ENCODE data around the gene LRGUK. TPM values are rescaled to one million over a fixed set of nuclear protein-coding genes. Genes with fewer than 3 reads are reported as not detected.
"Not testable (repeated sequence)": the region's sequence is repeated elsewhere in the genome, so short reads cannot be mapped to it uniquely, and the experiment has no call there.

LRGUK gene
- total and polyA plus RNA-seq, 2 donors (not counting 3 experiments of a cell fraction or from before 2014, with no cell fraction given): 0.10 to 0.11 TPM

DNA sequence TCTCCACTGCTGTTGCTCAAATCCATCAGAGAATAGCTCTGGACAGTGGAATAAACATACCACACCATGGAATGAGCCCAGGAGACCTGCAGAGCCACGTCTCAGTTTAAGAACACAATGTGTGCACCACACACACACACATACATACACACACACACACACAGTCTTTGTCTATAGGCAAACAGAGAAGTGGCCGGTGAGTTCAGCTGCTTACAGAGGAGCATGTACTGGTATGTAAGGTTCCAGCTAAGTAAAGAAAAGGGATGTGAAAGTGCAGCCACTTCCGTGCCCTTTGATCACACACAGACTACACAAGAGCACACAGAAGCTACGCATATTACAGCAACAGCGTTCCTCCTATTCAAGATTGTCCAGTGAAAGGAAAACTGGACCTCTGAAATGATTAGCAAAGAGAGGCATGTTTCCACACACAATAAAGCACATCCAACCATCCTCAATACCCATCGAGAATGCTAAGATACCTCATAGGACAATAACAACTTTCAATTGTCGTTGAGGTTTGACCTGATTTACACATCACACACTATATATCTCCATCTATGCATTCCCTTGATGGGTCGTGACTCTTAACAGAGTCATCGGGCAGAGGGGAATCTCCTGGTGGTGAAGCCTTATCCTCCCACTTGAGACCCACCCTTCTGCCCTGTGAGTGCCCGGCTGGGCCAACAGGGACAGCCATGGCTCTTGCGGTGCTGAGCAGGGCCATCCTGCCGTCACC lies 166.0 kb downstream of the LRGUK start:
- Histone ChIP-seq H4K20me1 (replicated peaks; ENCODE audit: control insufficient read depth, extremely low read depth, insufficient read depth, low read length) (no peaks in the 10 kb centered on the region), H3K4me3 (replicated peaks in 1 of 3; ENCODE audit: insufficient read depth in 1 of 3, low read depth in 1 of 3, low read length in 3 of 3) (no peak overlapping the region), H2AFZ (ENCODE audit: low read depth, low read length) (no peak overlapping the region), H3K9ac (replicated peaks; ENCODE audit: extremely low read depth, insufficient read depth, low read length) (no peak overlapping the region), H3K36me3 (ENCODE audit: control insufficient read depth in 2 of 2, extremely low read depth in 1 of 2, insufficient read depth in 2 of 2, low read length in 2 of 2) (peaks cover 3 to 9% of the 10 kb centered on the region in 2 experiments), H3K9me1 (replicated peaks; ENCODE audit: control insufficient read depth, extremely low read depth, insufficient read depth, low read length) (no peaks in the 10 kb centered on the region), H3K4me2 (ENCODE audit: insufficient read depth, low read length) (no peak overlapping the region), H3K27me3 (ENCODE audit: control insufficient read depth in 2 of 2, insufficient read depth in 2 of 2, low read length in 2 of 2) (no peaks in the 10 kb centered on the region), H3K27ac (ENCODE audit: insufficient read depth, low read depth, low read length) (no peak overlapping the region), H3K79me2 (ENCODE audit: control insufficient read depth, insufficient read depth, low read length) (no peaks in the 10 kb centered on the region), H3K9me3 (replicated peaks; ENCODE audit: control insufficient read depth, insufficient read depth, low read length) (no peaks in the 10 kb centered on the region), H3K4me1 (ENCODE audit: control insufficient read depth, extremely low read depth, insufficient read depth, low read length) (no peaks in the 10 kb centered on the region)
- DNase-seq (ENCODE audit: low read depth, low spot score): no peak
- no peak for TF ChIP-seq JUN (IDR thresholded peaks at IDR 0.05; ENCODE audit: borderline replicate concordance, insufficient read depth, insufficient read length, low read depth)
- no peak for TF ChIP-seq MYC (IDR thresholded peaks at IDR 0.05; ENCODE audit: low read depth, low read length)
- TF ChIP-seq, protein P1, sequence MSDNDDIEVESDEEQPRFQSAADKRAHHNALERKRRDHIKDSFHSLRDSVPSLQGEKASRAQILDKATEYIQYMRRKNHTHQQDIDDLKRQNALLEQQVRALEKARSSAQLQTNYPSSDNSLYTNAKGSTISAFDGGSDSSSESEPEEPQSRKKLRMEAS (IDR thresholded peaks at IDR 0.05; ENCODE audit: insufficient read depth, insufficient read length): no peak
- no peak for TF ChIP-seq GATA2 (IDR thresholded peaks at IDR 0.05; ENCODE audit: insufficient read depth, insufficient read length, low read depth, low read length)
- TF ChIP-seq EZH2 (IDR thresholded peaks at IDR 0.05; ENCODE audit: borderline replicate concordance, low read depth, low read length, severe bottlenecking): no peak
- TF ChIP-seq POLR2A (IDR thresholded peaks at IDR 0.05; ENCODE audit: low read depth, low read length): no peak
- TF ChIP-seq POLR2AphosphoS5 (IDR thresholded peaks at IDR 0.05; ENCODE audit: insufficient read depth, low read depth, low read length): no peak
- TF ChIP-seq, protein P2, sequence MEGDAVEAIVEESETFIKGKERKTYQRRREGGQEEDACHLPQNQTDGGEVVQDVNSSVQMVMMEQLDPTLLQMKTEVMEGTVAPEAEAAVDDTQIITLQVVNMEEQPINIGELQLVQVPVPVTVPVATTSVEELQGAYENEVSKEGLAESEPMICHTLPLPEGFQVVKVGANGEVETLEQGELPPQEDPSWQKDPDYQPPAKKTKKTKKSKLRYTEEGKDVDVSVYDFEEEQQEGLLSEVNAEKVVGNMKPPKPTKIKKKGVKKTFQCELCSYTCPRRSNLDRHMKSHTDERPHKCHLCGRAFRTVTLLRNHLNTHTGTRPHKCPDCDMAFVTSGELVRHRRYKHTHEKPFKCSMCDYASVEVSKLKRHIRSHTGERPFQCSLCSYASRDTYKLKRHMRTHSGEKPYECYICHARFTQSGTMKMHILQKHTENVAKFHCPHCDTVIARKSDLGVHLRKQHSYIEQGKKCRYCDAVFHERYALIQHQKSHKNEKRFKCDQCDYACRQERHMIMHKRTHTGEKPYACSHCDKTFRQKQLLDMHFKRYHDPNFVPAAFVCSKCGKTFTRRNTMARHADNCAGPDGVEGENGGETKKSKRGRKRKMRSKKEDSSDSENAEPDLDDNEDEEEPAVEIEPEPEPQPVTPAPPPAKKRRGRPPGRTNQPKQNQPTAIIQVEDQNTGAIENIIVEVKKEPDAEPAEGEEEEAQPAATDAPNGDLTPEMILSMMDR (IDR thresholded peaks at IDR 0.05; ENCODE audit: extremely low read depth in 1 of 2, insufficient read depth in 1 of 2, low read depth in 1 of 2, low read length in 2 of 2): no peak
- TF ChIP-seq FOS (IDR thresholded peaks at IDR 0.05; ENCODE audit: borderline replicate concordance, insufficient read depth, low read length): no peak
- CTCF ChIA-PET: interaction anchor here (1.4 kb wide), 1 partner anchor 13 kb away, joined by 4 read pairs; no protein-coding TSS in a partner anchor
- FAIRE-seq: no peak
- dilution Hi-C loops (cut with MboI; ENCODE audit: extremely low pct_ligation_motif_present, low sequenced_read_pairs): no loop called here
- POLR2A ChIA-PET: no interaction called here
- intact Hi-C loops (cut with micrococcal nuclease): no loop called here
- BruUV-seq (replicated peaks): no TSS peak

GRCh38 chr7:134295982-134296381 lies 168.8 kb downstream of the LRGUK start:
- BruUV-seq (replicated peaks); H3K36me3 ChIP-seq (ENCODE audit: control insufficient read depth in 2 of 2, extremely low read depth in 1 of 2, insufficient read depth in 2 of 2, low read length in 2 of 2); FAIRE-seq; H2AFZ ChIP-seq (ENCODE audit: low read depth, low read length); dilution Hi-C loops (cut with MboI; ENCODE audit: extremely low pct_ligation_motif_present, low sequenced_read_pairs); POLR2A ChIA-PET; H3K9ac ChIP-seq (replicated peaks; ENCODE audit: extremely low read depth, insufficient read depth, low read length); H3K4me1 ChIP-seq (ENCODE audit: control insufficient read depth, extremely low read depth, insufficient read depth, low read length); H3K27me3 ChIP-seq (ENCODE audit: control insufficient read depth in 2 of 2, insufficient read depth in 2 of 2, low read length in 2 of 2); H3K4me2 ChIP-seq (ENCODE audit: insufficient read depth, low read length); H3K9me1 ChIP-seq (replicated peaks; ENCODE audit: control insufficient read depth, extremely low read depth, insufficient read depth, low read length); H3K9me3 ChIP-seq (replicated peaks; ENCODE audit: control insufficient read depth, insufficient read depth, low read length); DNase-seq (ENCODE audit: low read depth, low spot score); intact Hi-C loops (cut with micrococcal nuclease); CTCF ChIA-PET; H3K4me3 ChIP-seq (replicated peaks in 1 of 3; ENCODE audit: insufficient read depth in 1 of 3, low read depth in 1 of 3, low read length in 3 of 3); H3K79me2 ChIP-seq (ENCODE audit: control insufficient read depth, insufficient read depth, low read length); H4K20me1 ChIP-seq (replicated peaks; ENCODE audit: control insufficient read depth, extremely low read depth, insufficient read depth, low read length); H3K27ac ChIP-seq (ENCODE audit: insufficient read depth, low read depth, low read length): not testable (repeated sequence)
